ENCODE data around the gene ARSG.

DNA sequence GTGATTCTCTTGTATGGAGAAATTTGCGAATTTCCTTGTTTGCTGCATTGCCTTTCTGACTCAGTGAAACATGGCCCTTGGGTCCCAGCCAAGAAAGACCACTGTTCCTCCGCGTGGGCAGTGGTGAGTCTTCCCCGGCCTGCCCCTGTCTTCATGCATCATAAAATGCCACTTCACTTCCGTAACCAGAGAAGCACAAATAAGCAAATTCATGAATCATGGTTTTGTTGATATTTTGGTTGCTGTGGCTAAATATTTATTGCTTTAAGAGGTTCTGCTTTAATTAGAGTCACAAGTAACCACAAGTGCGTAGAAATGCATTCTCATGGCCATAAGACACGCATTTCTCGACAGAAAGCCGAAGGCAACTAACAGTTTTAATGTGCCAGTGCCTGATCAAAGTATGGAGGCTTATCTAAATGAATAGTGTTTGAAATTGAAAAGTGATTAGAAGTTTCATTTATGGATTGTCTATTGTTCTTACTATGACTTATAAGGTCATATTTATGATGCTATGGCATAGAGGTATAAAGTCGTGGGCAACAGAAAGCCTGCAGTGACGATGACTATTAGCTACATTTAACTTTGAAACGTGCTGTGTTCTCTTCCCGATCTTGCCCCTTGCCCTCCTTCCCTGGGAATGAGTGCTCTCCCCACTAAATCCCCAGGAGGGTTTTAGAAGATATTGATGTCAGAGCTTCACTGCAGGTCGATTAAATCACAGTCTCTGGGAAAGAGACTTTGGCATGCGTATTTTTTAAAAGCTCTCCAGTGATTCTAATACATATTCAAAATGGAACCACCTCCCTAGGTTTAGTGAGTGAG, 90.0 kb downstream of the ARSG start:
- TF ChIP-seq, protein P1, sequence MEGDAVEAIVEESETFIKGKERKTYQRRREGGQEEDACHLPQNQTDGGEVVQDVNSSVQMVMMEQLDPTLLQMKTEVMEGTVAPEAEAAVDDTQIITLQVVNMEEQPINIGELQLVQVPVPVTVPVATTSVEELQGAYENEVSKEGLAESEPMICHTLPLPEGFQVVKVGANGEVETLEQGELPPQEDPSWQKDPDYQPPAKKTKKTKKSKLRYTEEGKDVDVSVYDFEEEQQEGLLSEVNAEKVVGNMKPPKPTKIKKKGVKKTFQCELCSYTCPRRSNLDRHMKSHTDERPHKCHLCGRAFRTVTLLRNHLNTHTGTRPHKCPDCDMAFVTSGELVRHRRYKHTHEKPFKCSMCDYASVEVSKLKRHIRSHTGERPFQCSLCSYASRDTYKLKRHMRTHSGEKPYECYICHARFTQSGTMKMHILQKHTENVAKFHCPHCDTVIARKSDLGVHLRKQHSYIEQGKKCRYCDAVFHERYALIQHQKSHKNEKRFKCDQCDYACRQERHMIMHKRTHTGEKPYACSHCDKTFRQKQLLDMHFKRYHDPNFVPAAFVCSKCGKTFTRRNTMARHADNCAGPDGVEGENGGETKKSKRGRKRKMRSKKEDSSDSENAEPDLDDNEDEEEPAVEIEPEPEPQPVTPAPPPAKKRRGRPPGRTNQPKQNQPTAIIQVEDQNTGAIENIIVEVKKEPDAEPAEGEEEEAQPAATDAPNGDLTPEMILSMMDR (IDR thresholded peaks at IDR 0.05), result no peak
- peak in 2 of 3 donors; percentile 43 to 56 for TF ChIP-seq POLR2AphosphoS5 (IDR thresholded peaks at IDR 0.05)
- no peak for TF ChIP-seq POLR2A (IDR thresholded peaks at IDR 0.05)
